Measurements from ENCODE around the gene SYTL2.

DNA sequence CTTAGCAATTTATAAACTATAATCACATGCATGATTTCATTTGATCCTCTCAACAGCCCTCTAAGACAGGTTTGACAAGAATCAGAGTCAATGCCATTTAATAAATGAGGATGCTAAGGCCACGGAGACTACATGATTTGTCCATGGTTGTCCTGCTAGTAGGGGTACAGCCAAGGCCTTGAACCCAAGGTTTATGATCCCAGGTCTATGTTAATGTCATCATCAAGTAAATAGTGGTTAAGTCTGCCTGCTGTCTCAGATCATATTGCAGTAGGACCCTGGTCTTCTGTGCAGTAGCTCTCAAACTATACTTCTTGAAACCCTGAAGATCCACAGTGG, 17.7 kb upstream of the SYTL2 start:
- TF ChIP-seq, protein P1, sequence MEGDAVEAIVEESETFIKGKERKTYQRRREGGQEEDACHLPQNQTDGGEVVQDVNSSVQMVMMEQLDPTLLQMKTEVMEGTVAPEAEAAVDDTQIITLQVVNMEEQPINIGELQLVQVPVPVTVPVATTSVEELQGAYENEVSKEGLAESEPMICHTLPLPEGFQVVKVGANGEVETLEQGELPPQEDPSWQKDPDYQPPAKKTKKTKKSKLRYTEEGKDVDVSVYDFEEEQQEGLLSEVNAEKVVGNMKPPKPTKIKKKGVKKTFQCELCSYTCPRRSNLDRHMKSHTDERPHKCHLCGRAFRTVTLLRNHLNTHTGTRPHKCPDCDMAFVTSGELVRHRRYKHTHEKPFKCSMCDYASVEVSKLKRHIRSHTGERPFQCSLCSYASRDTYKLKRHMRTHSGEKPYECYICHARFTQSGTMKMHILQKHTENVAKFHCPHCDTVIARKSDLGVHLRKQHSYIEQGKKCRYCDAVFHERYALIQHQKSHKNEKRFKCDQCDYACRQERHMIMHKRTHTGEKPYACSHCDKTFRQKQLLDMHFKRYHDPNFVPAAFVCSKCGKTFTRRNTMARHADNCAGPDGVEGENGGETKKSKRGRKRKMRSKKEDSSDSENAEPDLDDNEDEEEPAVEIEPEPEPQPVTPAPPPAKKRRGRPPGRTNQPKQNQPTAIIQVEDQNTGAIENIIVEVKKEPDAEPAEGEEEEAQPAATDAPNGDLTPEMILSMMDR (IDR thresholded peaks at IDR 0.05) = no peak
- no peak for TF ChIP-seq POLR2A (IDR thresholded peaks at IDR 0.05)

All from ovary (tissue), 3 donors.